HG03045 (cell line): ENCODE data around the gene APIP.

Experiments
- ATAC-seq: cut with Tn5 transposase; IDR thresholded peaks from one replicate; pipeline ENCODE4 v1.9.1; 2021; ENCODE audit warnings: mild to moderate bottlenecking, moderate library complexity; ENCODE audit not compliant: unreplicated experiment

APIP gene

DNA sequence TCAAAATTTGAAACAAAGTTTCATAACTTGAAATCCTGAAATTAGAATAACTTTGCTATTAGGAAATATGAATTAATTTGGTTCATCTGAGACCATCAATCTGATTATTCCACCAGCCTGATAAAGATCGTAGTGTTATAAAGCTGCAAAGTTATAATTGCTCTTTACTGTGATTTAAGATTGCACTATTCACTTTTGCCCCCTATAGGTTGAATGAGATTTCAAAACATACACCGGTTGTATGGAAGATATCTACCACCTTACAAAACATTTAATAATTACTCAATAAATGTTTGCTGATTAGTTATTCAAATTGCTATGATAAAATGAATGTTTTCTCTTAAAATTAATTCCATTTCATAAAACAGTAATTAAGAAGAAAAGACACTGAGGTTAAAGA lies 26.1 kb downstream of the APIP start:
- ATAC-seq, result no peak

DNA sequence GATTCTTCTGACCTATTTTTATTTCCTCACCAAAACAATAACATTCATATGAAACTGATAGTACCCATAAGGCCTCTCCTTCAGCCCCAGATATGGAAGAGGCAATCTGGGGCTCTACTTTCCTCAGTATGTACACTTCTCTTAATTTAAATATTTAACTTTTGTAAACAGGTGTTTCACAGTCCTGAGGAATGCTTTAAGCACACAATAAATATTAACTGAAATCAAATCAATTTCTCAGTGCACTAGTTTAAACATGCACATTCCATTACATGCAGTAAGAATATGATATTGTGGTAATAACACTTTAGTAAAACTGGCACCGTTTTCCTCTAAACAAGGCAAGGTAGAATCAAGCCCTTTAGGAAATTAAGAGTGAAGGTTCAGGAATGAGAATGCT lies 28.9 kb downstream of the APIP start:
- no peak for ATAC-seq

DNA sequence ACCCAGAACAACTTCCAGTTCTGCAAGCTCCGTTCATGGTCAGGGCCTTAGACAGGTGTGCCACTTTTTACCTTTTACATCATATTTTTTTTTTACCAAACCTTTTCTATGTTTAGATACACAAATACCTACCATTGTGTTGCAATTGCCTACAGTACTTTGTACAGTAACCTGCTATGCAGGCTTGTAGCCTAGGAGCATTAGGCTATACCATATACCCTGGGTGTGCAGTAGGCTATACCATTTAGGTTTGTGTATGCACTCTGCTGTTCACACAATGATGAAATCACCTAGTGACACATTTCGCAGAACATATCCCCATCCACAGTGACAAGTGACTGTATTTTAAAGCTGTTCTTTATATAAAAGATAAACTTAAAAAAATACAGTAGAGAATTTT lies 29.6 kb downstream of the APIP start:
- ATAC-seq, result no peak

DNA sequence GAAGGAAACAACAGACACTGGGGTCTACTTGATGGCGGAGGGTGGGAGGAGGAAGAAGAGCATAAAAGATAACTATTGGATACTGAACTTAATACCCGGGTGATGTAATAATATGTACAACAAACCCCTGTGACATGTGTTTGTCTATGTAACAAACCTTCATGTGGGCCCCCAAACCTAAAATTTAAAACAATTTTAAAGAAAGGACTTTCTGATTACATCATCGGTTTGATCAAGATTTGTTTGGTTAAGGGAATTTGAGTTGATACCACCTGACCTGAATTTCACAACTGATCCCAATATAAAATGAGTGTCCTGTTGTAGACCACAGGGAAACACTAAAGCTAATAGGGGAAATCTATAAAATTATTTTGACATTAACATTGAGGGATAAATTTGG lies 34.3 kb downstream of the APIP start:
- ATAC-seq, result no peak

- no peak for ATAC-seq
Measured at GRCh38 chr11:34877375-34877975, 38.7 kb downstream of the APIP start.

- no peak for ATAC-seq
Measured at GRCh38 chr11:34874202-34874601, 42.0 kb downstream of the APIP start.

DNA sequence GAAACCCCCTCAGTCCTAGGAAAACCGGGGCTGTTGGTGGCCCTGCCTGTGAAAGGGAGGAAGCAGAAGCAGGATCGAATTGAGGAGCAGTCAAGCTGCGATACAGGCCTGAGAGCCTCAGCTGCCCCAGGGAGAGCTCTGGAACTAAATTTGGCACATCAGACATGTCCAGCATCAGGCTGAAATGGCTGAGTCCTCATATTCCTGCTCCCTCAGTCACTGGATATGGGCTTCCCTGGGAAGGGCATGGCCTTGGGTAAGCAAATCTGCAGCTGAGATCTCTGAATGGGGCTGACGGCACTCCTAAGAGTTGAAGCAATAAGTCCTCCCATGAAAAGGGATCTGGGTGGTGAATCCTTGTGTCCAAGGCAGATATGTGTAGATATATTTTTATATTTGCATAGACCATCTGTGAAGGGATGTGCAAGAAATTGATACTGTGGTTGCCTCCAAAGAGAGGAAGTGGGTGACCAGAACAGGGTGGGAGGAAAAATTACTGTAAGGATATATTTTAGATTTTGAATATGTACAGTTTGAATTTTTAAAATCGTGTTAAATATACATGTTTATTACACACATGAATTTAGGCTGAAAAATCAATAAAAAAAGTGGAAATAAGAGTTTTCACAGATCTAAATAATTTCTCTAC lies 45.5 kb downstream of the APIP start:
- no peak for ATAC-seq

- no peak for ATAC-seq
Measured at GRCh38 chr11:34869425-34869824, 46.8 kb downstream of the APIP start.

GRCh38 chr11:34866375-34866774 lies 49.8 kb downstream of the APIP start:
- ATAC-seq, result no peak

DNA sequence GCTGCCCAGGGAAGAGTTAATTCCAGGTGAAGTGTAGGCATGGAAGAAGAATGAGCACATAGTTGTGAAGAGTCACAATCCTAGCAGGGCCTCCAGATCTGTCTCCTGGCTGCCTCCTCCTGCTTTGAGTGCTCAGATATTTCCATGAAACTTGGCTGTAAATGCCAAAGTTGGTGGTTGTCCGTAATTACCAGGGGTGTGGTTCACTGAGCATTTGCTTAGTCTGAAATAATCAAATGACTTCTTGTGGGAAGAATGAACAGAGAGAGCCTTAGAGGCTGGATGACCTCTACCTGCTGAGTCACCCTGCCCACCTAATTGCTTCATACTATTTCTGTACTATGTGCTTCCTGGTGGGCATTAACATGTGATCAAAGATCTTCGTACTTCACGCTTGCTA lies 50.9 kb downstream of the APIP start:
- ATAC-seq, result no peak

DNA sequence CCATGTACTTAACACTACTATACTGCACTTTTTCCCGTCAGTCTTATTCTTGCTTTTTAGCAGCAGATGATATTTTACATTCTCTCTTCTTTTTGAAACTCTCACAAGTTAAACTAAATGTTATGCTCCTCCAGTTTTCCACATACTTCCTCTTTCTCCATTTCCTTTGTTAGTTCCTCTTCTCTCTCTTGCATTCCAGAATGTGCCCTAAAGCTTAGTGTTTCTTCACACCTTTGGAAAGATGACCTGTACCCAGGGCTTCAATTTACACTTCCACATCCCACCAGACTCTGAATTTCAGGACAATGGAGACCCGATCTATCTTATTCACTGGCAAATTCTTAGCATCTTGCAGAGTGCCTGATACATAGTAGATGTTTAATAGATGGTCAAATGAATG lies 51.8 kb downstream of the APIP start:
- no peak for ATAC-seq

- ATAC-seq, result no peak
Measured at GRCh38 chr11:34863048-34863447, 53.1 kb downstream of the APIP start.

DNA sequence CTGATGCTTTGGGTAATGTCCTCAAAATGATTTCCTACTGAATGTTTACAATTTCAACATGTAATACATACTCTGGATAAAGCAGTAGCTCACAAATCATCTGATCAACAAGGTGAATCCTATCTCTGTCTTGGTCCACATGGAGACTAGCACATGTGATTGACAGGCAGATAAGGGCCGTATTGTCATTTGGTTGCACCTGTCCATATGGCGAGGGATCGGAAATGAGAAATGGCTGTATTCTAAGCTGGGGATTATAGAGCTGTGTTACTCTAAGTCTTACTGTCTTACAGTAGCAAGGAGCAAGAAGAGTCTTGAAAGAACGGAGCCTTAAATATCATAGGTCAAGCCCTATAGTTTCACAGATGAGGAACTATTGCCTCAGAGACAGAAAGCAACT lies 55.7 kb downstream of the APIP start:
- no peak for ATAC-seq

GRCh38 chr11:34860034-34860433 lies 56.1 kb downstream of the APIP start:
- ATAC-seq, result no peak

GRCh38 chr11:34859496-34859895 lies 56.7 kb downstream of the APIP start:
- ATAC-seq, result no peak

DNA sequence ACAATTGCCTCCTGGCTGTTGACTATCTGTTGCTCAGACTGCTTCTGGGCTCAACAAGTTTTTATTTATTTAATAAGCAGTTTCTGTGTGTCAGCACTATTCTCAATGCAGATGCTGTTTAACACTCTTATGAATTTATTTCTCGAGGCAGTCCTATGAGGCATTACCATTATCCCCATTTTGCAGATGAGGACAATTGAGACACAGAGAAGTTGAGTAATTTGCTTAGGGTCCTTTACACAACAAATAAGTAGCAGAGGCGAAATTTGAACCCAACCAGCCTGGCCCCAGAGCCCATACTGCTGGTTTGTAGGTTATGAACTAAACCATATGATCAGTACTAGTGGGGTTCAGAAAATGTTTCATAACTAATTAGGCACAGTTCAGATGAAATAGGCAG lies 58.7 kb downstream of the APIP start:
- no peak for ATAC-seq

- no peak for ATAC-seq
Measured at GRCh38 chr11:34856251-34856650, 59.9 kb downstream of the APIP start.

DNA sequence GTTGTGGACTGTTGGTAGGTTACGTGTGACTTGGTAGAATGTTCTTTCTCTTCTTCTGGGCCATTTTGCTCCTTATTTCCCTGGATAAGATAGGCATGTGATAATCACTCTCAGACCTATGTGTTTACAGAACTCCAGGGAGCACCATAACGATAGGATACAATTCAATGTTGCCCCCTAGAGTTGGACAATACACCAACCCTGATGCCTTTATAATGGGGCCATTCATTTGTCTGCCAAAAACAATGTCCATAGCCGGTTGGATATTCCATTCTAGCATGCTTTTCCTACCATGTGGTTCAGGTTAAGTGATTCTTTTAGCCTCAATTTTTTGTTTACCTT lies 60.5 kb downstream of the APIP start:
- ATAC-seq, result no peak

GRCh38 chr11:34855021-34855753 lies 61.0 kb downstream of the APIP start:
- ATAC-seq, result no peak

DNA sequence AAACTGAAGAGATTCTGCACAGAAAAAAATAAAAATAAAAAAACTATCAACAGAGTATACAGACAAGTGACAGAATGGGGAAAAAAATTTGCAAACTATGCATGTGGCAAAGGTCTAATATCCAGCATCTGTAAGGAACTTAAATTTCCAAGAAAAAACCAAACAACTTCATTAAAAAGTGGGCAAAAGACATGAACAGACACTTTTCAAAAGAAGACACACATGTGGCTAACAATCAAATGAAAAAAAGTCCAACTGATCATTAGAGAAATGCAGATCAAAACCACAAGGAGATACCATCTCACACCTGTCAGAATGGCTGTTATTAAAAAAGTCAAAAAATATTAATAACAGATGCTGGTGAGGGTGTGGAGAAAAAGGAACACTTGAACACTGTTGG lies 64.3 kb downstream of the APIP start:
- no peak for ATAC-seq

- no peak for ATAC-seq
Measured at GRCh38 chr11:34850334-34850733, 65.8 kb downstream of the APIP start.

GRCh38 chr11:34846467-34846866 lies 69.7 kb downstream of the APIP start:
- no peak for ATAC-seq
